HG02981 (cell line): ENCODE data around the gene PLXDC1.

Experiments used
- ATAC-seq: cut with Tn5 transposase; IDR thresholded peaks from one replicate; pipeline ENCODE4 v1.9.1; 2021; ENCODE audit warnings: mild to moderate bottlenecking, moderate library complexity; ENCODE audit not compliant: unreplicated experiment

PLXDC1 gene

DNA sequence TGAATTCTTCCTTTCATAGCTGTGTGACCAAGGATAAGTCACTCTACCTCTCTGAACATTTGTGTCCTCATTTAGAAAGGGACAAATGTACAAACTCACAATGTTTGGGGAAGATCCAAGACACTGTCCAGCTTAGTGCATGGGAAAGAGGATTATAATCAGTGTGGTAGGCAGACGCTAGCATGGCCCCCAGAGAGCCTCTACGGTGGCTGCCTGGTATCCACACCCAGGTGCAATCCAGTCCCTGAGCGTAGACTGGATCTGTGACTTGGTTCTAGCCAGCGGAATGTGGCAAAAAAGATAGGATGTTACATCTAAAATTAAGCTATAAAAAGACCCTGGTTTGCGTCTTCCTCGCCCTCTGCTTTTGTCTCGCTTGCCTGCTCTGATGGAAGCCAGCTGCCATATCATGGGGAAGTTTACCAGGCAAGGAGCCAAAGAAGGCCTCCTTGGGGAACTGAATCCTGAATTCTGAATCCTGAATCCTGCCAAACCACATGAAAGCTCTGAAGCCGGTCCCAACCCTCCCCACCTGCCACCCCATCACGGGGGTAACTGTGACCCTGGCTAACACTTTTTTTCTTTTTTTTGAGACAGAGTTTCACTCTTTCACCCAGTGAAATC, 51.7 kb downstream of the PLXDC1 start:
- ATAC-seq, result no peak

- no peak for ATAC-seq
Measured at GRCh38 chr17:39098588-39098987, 52.8 kb downstream of the PLXDC1 start.

- no peak for ATAC-seq
Measured at GRCh38 chr17:39097537-39097936, 53.9 kb downstream of the PLXDC1 start.

DNA sequence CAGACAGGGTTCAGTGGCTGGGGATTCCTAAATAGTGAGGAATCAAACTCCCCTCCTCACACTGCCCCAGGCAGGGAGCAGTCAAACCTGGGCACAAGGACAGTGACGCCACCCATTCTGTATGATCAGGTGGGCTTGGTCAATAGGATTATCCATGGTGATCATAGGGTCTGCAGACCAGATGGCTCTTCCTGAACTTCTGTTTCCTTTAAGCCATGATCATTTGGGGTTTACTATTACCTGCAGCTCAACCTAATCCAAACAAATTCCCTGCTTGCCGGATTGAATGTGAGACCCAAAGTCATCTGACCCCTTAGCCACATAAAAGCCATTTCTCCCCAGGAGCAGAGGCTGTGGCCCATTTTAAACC, 54.3 kb downstream of the PLXDC1 start:
- ATAC-seq, result no peak

DNA sequence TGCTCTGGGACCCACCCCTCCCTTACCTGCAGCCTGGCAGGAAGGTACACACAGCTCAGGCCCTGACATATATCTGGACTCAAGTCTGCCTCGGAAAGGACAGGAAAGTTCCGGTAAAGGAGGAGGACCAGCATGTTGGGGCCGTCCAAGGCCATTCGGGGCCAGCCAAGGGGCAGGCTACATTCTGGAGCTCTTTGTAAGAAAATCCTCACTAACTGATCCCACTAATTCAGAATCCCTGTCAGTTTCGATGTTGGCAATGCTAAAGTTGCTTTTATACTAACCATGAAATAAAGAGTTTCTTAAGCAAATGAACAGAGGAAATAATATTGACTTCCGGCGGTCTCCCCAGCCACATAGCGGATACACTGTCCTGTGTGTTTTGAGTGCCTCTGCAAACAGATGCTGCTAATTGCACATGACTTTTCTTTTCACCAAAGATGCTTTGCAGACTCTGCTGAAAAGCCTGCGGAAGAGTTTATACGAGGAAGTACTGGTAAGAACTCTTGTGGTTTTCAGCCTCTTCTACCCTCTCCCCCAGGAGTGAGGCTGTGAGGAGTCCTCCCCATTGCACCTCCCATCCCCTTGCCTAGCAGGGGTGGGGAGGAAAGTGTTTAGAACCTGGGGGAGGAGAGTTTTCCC, 54.8 kb downstream of the PLXDC1 start:
- ATAC-seq, result no peak

DNA sequence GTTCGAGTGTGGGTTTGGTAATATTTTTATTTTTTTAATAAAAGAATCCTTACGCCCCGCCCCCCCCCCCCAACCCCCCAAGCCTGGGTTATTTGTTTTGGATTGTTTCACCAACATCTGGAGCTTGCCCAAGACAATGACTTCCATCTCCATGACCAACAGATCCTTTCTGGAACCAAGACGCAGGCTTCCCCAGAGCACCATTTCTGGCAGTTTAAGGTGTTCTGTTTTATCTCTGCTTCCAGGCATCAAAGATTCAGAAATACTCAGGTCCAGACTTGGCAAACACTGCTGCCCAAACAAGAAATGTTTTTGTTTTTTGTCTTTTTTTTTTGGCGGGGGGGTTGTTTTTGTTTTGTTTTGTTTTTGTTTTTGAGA, 56.1 kb downstream of the PLXDC1 start:
- ATAC-seq, result no peak

DNA sequence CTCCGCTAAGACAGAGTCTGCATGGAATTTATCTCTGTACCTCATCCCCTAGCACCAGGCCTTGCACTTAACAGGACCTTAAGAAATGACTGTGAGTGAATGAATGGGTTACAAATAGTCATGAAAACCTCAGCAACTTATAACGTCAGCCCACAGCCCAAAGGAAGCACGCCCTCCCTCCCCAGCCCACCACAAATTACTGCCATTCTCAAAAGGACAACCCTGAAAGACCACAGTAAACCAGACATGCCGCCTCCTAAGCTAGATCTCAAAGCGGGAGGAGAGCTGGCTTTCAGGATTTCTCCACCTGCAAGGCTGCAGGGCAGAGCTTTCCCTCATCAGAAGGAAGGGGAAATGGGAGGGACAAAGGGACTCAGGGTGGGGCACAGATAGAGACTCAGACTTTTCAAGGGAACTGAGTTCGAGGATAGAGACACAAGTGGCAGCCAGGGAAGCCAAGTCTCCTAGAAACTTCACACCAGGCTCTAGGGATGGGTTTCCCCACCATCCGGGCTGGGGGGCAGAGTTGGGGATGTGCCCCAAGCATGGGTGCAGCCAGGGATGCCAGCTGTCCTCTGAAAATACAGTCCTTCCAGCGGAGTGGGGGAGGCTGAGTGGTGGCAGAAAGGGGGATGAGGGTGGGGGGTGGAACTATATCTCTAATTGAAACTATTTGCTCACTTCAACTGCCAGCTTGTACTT, 56.7 kb downstream of the PLXDC1 start:
- no peak for ATAC-seq

- ATAC-seq, result no peak
Measured at GRCh38 chr17:39092692-39093230, 58.7 kb downstream of the PLXDC1 start.

DNA sequence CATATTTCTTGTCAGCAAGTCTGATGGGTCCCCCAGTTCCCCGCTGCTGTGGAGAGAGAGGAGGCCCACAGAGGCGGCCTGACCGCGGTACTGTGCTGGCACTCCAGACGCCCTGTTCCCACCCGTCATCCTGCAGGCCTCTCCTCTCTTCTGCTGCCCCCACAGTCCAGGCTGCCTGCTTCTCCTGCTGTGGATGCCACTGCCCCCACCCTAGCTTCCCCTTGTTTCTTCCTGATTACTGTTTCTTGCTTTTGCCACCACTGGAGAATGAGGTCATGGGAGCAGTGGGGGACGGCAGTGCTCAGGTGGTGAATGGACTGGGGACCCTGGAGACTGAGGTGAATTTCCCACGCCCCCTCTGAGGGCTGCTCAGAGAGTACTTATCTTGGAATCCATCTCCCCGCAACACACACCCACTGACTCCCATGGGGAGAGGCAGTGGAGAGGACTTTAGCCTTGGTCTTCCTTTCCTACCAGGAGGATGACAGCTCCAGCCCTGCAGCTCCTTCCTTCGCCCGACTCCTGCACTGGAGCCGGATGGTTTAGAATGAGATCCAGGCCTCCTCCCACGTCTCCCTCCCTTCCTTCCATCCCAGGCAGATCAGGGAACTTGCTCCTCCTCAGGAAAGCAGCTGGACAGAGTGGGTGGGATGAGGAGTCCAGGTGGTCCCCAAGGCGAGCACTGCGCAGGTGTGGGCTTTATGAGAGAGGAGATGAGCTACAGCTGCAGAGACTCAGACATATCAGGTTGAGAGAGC, 60.4 kb downstream of the PLXDC1 start:
- ATAC-seq, result no peak

DNA sequence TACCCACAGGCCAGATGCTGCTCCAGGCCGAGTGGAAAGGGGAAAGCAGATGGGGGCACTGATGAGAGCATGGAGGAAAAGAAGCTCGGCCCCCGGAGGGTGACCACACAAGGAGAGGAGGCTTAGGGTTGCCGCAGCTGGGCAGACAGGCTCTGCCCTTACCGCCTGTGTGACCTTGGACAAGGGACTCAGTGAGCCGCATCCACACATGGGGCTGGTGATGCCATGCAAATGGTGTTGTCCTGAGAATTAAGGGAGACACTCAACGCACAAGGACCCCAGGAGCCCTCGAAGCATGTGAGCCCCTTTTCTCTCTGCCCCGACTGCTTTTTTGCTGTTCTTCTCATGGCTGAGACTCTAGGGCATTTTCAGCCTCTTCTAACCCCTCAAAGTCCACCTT, 61.0 kb downstream of the PLXDC1 start:
- no peak for ATAC-seq

GRCh38 chr17:39084558-39084957, 66.9 kb downstream of the PLXDC1 start:
- no peak for ATAC-seq

GRCh38 chr17:39083270-39083669, 68.2 kb downstream of the PLXDC1 start:
- ATAC-seq, result no peak

DNA sequence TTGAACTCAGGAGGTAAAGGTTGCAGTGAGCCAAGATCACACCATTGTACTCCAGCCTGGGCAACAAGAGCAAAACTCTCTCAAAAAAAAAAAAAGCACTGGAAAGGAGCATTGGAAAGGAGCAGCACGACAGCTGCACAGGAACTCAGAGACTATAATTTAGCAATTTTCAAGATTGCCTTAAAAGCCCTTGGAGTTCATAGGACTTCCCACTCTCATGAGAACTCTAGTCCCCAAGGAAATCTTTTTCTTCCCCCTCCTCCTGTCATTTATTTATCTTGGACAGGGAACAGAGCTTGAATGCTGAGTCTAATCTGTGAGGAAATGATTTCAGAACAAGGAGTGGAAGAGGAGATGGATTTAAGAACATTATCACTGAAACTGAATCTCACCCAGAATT, 69.0 kb downstream of the PLXDC1 start:
- ATAC-seq, result no peak

DNA sequence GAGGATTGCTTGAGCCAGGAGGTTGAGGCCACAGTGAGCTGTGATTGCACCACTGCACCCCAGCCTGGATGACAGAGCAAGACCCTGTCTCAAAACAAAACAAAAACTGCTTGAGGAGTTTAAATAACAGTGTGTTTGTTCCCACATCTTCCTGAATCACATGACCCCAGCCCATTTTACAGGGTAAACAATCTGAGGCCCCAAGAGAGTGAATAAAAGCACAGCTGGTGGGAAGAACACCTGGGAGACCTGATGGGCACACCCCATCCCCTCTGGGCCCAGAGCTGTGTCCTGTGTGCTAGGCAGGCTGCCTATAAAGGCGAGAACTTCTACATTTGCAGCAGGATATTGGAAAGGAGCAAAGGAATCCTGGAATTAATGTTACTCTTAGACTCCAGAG, 69.6 kb downstream of the PLXDC1 start:
- ATAC-seq, result no peak

- no peak for ATAC-seq
Measured at GRCh38 chr17:39080421-39081078, 70.9 kb downstream of the PLXDC1 start.

- ATAC-seq, result no peak
Measured at GRCh38 chr17:39079836-39080235, 71.6 kb downstream of the PLXDC1 start.

DNA sequence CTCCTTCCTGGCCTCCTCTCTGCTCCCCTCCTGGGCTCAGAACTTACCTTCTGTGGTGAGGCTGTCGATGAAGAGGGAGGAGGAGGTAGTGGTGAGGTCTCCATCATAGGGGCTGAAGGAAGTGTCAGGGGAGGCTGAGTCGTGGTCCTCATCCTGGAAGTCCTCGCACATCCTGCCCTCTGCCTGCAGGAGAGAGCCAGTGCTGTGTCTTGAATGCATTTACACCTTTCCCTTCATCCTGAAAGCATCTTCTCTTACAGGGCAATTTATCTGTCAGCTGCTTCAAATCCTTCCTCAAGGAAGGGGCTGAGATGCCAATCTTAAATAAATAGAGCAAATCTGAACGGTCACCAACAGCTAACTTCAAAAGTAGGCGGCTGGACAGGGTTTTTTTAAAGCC, 73.6 kb downstream of the PLXDC1 start:
- no peak for ATAC-seq

DNA sequence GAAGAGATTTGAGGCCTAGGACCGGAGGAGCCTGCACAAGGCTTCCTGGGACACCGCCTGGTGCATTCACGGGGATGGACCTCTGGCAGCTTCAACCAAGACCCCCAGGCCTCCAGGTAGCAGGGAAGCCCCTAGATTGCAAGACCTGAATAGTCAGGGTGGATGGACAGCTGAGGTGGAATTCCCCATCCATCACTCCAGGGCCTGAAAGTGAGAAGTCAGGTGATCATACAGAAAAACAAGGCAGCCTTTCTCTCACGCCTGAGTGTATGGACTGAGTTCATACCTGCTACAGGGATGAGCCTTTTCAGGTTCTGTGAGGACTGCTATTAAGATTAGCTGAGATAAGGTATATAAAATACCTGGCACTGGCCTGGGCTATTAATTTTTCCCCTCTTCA, 74.2 kb downstream of the PLXDC1 start:
- no peak for ATAC-seq

GRCh38 chr17:39074676-39075075, 76.8 kb downstream of the PLXDC1 start:
- ATAC-seq, result no peak

DNA sequence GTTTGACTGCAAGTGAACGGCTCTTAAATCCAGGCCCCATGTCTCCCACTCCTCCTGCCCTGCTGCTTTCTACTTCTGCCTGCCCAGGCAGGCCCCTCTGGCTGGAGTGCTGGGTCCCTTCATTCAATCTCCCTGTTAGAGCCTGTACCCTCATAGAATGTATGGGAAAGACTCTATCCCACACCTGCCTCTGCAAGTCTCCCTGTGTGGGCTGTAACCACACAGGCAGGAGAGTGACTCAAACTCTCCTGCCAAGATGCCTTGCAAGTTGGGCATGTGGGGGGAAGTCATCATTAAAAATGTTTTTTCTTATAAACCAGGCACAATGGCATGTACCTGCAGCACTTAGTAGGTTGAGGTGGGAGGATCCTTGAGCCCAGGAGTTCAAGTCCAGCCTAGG, 77.5 kb downstream of the PLXDC1 start:
- no peak for ATAC-seq

DNA sequence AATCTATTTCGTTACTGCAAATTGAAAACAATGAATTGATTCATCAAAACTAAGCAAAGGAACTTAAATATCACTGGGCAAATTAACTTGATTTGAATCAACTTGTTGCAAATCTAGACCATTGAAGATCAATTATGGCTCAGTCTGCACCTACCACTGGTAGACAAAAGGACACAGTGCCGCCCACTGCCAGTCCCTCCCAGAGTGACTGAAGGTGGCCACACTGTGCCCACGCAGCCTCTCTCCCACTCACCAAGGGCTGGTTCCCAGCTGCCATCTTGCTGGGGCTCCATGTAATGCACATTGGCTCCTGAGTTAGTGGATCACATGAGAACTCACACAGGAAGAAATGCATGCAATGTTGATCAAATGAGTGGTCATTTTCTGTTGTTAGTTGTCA, 78.1 kb downstream of the PLXDC1 start:
- no peak for ATAC-seq
